LHCN-M2 (cell line): ENCODE results near the gene MX2. TPM values are rescaled to one million over a fixed set of nuclear protein-coding genes. Genes with fewer than 3 reads are reported as not detected.

Experiments used
- DNase-seq: peaks from one replicate; pipeline ENCODE4 v3.0.0-alpha.2; 2012; ENCODE audit warnings: low read depth
- total RNA-seq: library from RNA; depleted of rRNA; stranded (reverse); fragments of >200 nt; gene quantifications from 2 replicates; pipeline ENCODE4 v1.2.3, GENCODE V29; 2014

MX2 gene
- total RNA-seq, 1 experiment from 2014 or later, result 0.69 TPM

DNA sequence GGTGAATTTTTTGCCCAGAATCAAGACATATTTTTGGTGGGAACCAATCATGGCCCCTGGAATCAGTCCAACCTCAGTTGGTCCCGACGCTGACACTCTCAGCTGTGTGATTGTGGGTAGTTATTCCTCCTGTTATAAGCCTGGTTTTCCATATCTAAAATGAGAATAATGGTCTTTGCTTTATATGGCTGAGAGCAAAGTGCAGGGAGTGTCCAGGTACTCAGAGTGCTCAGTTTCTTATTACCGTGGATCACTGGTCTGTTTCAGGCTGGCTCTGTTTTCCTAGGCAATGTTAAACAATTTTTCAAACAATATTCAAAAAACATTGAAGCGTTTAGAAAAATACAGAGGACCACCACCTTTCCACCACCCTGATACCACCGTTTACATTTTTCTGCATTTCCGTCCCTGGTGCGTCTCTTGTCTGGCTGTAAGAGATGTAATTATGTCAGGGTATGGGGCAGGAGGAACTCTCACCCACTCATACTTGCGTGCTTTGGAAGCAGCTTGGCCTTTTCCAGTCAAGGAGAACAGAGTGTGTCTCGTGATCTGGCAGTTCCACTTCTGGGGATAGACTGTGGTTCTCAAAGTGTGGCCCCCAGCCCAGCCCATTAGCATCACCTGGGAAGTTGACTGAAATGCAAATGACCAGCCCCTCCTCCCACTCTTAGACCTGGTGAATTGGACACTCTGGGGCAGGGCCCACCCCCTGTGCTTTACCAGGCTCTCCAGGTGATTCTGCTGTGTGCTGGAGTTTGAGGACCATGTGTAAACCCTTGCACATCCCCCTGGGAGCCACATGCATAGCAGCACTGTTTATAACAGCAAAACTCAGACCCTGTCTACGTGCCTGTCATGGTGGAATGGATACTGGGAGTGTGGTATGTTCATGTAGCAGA lies 71.0 kb downstream of the MX2 start:
- no peak for DNase-seq

DNA sequence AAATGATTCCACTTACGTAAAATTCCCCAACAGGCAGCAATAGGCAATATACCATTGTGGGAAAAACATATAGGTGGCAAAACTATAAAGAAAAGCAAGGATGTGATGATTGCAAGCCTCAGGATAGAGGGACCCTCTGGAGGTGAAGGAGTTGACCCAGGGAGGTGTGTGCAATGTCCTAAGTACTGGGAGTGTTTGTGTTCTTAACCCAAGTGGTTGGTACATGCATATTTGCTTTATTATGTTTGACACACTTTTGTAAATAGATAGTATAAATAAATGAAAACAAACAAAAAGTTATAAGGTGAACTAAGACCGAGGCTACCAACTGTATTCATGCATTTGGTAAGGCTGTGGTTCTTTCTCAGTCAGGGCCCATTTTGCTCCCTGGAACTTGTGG lies 71.7 kb downstream of the MX2 start:
- no peak for DNase-seq

DNA sequence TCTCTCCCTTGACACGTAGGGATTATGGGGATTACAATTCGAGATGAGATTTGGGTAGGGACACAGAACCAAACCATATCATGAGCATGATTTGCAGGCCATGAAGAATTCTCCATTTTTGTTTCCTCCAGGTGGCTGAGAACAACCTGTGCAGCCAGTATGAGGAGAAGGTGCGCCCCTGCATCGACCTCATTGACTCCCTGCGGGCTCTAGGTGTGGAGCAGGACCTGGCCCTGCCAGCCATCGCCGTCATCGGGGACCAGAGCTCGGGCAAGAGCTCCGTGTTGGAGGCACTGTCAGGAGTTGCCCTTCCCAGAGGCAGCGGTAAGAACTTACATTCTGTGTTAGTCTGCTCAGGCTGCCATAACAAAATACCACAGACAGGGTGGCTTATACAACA lies 73.9 kb downstream of the MX2 start:
- DNase-seq, result no peak

DNA sequence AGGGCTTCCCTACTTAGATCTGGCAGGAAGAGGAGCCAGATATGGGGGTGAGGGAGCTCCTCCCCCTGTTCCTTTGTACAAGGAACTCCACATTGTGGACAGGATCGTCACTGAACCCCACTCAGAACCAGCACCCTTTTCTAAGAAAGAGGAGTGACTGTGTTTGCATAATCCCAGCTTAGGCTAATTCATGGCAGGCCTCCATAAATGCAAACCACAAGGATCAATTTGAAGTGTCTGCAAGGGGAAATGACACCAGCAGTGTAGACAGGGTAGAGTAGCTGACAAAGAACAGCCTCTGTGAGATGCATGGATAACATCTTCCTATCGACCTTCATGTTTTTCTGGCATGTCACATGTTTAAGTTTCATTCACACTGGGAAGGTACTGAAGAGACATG lies 75.9 kb downstream of the MX2 start:
- no peak for DNase-seq

DNA sequence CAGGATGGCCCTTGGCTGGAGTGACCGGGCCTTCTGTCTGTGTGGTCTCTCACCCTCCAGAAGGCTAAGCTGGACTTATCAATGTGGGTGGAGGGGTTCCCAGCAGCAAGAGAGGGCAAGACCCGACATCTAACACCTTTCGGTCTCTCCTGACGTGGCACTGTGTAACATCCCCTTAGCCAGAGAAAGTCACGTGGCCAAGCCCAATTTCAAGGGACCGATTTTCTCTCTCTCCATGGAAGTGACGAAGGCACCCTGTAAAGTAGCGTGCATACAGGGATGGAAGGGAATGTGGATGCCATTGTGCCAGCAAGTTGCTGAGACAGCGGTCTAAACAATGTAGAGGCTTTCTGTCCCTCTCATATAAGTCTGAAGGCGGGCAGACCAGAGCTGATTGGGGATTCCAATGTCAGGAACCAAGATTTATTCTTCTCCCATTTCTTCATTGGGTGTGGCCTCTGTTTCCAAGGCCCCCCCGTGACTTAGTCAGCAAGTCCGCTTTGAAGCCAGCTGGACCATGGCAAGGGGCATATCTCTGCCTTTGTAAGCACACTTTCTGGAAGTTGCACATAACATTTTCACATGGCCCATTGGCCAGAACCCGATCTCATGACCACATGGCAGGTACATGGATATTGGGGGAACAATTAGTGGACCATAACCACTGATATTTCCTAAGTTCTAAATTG lies 76.7 kb downstream of the MX2 start:
- DNase-seq, result no peak

DNA sequence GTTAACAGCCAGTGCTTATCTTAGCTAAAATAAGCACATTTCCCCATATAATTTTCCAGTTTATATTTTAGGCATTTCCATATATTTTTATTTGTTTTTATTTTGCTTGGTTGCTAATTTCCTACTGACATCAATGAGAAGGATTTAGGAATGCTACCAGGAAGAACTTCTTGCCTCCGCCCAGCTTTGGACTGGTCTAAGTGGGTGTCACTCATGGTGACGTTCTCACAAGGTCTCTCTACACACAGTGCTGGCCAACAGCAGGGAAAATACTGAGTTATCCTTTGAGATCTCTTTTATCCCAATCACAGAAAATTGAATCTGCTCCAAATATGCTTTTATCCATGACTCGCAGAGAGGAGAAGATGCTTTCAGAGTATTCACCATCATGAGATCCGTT lies 77.4 kb downstream of the MX2 start:
- DNase-seq, result no peak

DNA sequence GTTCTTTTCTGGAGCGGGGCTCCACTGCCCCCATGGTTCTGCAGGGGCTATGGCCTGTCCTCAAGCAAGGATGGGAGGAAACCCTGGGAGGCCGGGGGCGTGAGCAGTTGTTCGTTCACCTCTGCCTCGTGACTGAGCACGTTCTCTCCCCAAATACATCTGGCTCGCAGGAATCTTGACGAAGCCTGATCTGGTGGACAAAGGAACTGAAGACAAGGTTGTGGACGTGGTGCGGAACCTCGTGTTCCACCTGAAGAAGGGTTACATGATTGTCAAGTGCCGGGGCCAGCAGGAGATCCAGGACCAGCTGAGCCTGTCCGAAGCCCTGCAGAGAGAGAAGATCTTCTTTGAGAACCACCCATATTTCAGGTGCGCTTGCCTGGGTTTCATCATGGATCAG lies 79.7 kb downstream of the MX2 start:
- DNase-seq, result no peak

DNA sequence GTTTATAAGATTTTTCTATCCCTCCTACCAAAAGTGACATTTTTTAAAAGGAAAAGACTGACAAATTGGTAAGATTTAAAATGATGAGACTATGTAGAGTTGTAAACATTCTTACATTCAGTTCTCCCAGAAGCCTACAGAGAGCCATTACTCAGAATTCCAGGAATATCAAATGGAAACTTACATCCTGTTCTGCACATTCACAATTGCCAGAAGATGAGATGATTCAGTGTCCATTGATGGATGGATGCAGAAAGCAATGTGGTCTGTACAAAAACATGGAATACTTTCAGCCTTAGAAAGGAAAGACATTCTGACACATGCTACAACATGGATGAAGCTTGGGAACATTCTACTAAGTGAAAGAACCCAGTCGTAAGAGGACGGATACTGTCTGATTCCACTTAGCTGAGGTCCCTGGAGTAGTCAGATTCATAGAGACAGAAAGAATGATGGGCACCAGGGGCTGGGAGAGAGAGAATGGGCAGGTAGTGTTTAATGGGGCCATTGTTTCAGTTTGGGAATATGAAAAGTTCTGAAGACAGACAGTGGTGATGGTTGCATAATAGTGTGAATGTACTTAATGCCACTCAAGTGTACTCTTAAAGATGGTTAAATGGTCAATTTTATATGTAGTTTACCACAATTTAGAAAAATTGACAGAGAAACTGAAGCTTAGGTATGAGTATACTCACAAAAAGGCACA lies 80.8 kb downstream of the MX2 start:
- DNase-seq, result no peak

DNA sequence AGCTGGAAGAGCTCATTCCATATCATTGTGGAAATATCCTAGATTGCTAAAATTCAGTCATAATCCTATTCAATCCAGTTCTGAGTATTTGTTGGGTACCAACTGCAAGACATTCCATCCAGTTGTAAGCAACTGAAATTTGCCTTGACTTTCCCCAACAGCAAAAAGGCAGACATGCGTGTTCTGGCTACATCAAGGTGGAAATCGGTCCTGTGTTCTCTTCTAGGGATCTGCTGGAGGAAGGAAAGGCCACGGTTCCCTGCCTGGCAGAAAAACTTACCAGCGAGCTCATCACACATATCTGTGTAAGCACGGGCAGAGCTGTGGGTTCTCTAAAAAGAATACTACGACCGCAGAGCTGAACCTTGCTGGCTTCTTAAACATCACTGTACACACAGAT lies 81.7 kb downstream of the MX2 start:
- no peak for DNase-seq

DNA sequence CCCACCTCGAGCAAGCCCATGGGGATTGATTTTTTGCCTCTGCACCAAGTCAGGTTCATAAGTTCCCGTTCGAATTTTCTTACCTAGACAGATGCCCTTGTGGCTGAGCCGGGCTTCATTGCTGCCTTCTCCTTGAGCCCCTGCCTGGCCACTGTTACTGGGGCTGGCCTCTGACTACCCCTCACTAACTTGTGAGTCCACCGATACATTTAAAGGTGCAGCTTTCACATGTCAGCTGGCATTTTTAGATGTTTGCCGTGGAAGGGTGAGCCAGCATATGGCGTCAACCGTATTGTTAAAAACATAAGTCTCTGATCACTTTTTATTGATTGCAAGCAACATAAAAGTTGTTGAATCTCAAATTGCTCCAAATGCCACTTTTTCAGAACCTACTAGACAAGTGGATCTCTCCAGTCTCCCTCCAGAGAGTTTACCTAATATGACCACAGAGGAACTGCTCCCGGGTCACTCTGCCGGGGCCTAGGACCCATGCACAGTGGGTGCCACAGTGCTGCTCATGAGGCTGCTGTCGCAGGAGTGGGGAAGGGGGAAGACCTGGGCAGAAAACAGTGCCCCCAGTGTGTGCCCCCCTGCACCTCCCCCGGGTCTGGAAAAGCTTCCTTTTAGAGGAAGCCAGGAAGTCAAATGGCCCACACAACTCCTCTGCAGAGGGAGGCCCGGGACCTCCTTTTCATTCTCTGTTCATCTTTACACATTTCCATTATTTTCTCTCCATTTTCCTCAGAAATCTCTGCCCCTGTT lies 83.1 kb downstream of the MX2 start:
- no peak for DNase-seq

DNA sequence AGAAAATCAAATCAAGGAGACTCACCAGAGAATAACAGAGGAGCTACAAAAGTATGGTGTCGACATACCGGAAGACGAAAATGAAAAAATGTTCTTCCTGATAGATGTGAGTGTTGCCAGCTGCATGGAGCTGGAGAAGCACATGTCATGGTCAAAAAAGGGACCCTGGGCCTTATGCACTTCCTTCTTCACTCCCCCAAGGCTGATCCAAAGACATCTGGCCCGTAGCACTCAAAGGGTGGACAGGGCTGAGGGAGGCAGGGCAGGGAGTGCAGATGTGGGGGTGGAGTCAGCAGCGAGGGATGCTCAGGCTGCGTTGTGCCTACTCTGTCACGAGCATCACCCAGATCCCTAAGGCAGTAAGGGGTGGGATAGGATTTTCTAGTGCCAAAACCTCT lies 83.6 kb downstream of the MX2 start:
- no peak for DNase-seq

DNA sequence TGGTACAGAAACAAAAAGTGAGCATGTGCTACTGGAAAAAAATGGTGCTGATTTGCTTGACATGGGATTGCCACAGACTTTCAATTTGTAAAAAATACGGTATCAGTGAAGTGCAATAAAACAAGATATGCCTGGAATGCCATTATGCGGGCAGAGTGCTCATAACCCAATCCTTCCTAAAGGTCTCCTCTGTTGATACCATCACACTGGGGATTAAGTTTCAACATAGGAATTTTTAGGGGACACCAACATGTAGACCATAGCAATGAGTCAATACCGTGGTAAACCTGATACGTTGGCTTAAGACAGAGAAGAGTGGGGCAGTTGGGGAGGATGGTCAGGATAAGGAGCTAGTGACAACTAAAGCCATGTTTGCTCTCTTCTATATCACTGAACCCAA lies 84.8 kb downstream of the MX2 start:
- DNase-seq, result peak; percentile 59

DNA sequence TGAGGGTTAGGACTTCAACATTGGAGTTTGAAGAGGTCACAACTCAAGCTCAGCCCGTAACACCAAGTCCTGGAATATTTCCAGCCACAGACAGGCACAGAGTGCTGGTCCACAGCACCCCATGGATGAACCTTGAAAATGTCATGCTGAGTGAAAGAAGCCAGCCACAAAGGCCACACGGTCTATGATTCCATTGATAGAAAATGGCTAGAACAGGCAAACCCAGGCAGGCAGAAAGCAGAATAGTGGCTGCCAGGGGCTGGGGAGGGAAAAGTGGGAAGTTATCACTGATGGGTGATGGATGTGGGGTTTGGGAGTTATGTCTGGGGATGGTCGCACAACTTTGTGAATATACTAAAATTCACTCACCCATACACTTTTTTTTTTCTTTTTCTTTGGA lies 85.5 kb downstream of the MX2 start:
- DNase-seq, result no peak

DNA sequence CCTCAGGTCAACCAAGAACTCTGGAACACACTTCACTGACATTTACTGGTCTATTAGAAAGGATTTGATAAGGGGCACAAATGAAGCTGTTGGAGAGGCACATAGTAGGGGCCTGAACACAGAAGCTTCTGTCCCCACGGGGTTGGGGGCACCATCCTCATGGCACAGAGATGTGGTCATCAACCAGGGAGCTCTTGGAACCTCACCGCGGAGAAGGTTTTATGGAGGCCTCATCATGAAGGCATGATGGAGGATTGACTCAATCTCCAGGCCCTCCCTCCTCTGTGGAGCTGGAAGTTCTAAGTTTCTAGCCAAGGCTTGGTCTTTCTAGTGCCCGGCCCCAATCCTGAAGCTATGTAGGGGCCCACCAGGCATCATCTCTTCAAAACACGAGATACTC lies 87.8 kb downstream of the MX2 start:
- DNase-seq, result no peak

DNA sequence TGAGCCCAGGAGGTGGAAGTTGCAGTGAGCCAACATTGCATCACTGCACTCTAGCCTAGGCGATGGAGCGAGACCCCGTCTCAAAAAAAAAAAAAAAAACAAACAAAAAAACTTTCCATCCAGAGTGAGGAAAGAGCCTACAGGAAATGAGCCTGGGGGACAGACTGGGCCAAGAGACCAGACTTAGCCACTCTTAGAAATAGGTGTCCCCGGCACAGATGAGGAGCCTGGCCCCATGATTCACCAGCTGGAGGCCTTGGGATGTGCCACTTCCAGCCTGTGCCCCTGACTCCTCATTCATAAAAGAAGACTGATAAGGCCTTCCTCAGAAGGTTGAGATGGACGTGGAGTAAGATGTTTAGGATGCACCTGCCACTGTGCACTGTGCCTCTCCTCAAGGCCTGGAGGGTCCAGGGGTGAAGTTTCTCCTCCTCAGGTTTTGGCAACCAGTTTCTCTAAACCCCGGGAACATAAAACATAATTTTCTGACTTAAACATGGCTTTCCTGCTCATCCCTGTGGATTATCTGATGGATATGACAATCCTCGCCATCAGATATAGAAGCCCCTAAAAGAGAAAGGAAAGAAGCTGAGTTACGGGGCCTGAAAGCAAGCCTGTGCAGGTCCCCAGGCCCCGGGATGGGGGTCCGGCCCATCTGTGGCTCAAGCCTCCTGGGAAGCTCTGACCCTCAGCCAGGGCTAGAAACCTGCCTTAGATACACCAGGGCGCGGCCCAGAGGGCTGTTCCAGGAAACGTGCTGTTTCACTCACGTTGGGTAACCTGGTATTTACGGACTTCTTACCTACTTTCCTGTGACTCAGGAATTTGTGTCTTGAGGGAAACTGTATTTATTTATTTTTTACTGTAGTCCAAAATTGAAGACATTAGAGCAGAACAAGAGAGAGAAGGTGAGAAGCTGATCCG lies 90.2 kb downstream of the MX2 start:
- no peak for DNase-seq

DNA sequence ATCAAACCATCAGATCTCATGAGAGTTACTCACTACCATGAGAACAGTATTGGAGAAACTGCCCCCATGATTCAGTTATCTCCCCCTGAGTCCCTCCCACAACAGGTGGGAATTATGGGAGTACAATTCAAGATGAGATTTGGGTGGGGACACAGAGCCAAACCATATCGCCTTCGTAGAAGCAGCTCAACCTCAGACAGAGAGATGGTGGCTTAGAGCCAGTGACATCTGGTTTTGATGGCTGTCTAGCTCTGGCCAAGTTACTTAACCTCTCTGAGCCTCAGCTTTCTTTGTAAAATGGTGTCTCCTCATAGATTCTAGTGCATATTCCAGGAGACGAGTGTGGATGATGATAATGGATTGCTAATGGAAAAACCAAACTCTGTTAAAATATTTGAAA lies 91.4 kb downstream of the MX2 start:
- no peak for DNase-seq

DNA sequence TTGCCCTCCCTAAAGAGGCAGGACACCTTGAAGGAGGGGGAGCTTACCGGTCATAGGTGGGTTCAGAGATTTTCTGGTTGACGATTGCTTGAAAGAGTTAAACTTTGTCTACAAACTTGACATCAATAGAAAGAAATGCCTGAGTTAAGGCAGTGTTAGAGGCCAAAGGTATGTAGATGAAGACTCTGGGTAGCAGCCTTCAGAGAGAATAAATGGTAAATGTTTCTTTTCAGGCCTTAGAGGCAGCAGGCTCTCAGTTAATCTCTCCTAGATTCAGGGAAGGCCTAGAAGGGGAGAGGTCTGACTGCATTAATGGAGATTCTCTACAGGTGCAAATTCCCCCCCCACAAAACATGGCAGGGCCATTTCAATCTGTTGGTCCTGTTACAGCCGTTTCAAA lies 91.9 kb downstream of the MX2 start:
- DNase-seq, result no peak

DNA sequence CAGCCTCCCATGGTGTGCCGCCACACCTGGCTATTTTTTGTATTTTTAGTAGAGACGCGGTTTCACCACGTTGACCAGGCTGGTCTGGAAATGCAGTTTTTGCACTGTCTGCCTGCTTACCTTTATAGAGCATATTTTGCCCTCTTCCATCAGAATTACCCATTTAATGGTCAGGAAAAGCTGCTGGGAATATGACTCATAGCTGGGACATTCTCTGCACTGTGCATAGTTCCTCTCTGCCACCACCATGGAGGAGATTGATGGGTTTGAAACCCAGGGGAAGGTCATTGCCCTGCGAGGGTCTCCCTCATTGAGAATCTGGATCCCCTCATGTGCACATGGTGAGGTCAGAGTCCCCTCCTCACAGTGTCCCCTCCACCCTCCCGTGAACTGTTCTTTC lies 96.3 kb downstream of the MX2 start:
- DNase-seq, result no peak

DNA sequence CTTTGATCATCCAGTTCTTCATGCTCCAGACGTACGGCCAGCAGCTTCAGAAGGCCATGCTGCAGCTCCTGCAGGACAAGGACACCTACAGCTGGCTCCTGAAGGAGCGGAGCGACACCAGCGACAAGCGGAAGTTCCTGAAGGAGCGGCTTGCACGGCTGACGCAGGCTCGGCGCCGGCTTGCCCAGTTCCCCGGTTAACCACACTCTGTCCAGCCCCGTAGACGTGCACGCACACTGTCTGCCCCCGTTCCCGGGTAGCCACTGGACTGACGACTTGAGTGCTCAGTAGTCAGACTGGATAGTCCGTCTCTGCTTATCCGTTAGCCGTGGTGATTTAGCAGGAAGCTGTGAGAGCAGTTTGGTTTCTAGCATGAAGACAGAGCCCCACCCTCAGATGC lies 96.7 kb downstream of the MX2 start:
- DNase-seq, result no peak
